H4 (cell line): Measurements from ENCODE around the gene GFRA1. TPM values are rescaled to one million over a fixed set of nuclear protein-coding genes. Genes with fewer than 3 reads are reported as not detected.

Experiments used
- DNase-seq: peaks from one replicate; pipeline ENCODE4 v3.0.0-alpha.2; 2015; ENCODE audit warnings: low spot score
- total RNA-seq: library from RNA; depleted of rRNA; stranded (reverse); fragments of >200 nt; shearing (Covaris generic); gene quantifications from 2 replicates; pipeline ENCODE4 v1.2.3, GENCODE V29; 2014

Gene GFRA1
- total RNA-seq, 1 experiment from 2014 or later: 2.6 TPM

GRCh38 chr10:116105264-116105663 lies 167.7 kb downstream of the GFRA1 start:
- no peak for DNase-seq

- no peak for DNase-seq
Observed at GRCh38 chr10:116104210-116104932, 168.6 kb downstream of the GFRA1 start.

GRCh38 chr10:116103668-116104067 lies 169.3 kb downstream of the GFRA1 start:
- DNase-seq: no peak

GRCh38 chr10:116101616-116102315 lies 171.2 kb downstream of the GFRA1 start:
- no peak for DNase-seq

GRCh38 chr10:116100984-116101383 lies 172.0 kb downstream of the GFRA1 start:
- DNase-seq: no peak

GRCh38 chr10:116099023-116099420 lies 174.0 kb downstream of the GFRA1 start:
- no peak for DNase-seq

- no peak for DNase-seq
Observed at GRCh38 chr10:116098411-116099022, 174.5 kb downstream of the GFRA1 start.

GRCh38 chr10:116097239-116097784 lies 175.7 kb downstream of the GFRA1 start:
- DNase-seq: no peak

GRCh38 chr10:116096526-116096925 lies 176.5 kb downstream of the GFRA1 start:
- DNase-seq: no peak

- no peak for DNase-seq
Observed at GRCh38 chr10:116094356-116094755, 178.7 kb downstream of the GFRA1 start.

- DNase-seq: no peak
Observed at GRCh38 chr10:116093031-116093430, 180.0 kb downstream of the GFRA1 start.

GRCh38 chr10:116088985-116089384 lies 184.0 kb downstream of the GFRA1 start:
- no peak for DNase-seq

GRCh38 chr10:116085323-116085722 lies 187.7 kb downstream of the GFRA1 start:
- DNase-seq: no peak

GRCh38 chr10:116084161-116084560 lies 188.8 kb downstream of the GFRA1 start:
- DNase-seq: peak; percentile 80

- DNase-seq: no peak
Observed at GRCh38 chr10:116083226-116083762, 189.7 kb downstream of the GFRA1 start.

- no peak for DNase-seq
Observed at GRCh38 chr10:116082762-116083161, 190.2 kb downstream of the GFRA1 start.

- no peak for DNase-seq
Observed at GRCh38 chr10:116082206-116082605, 190.8 kb downstream of the GFRA1 start.

- DNase-seq: no peak
Observed at GRCh38 chr10:116080553-116080952, 192.5 kb downstream of the GFRA1 start.

GRCh38 chr10:116079355-116079754 lies 193.7 kb downstream of the GFRA1 start:
- DNase-seq: no peak

GRCh38 chr10:116076621-116077020 lies 196.4 kb downstream of the GFRA1 start:
- no peak for DNase-seq

GRCh38 chr10:116073510-116073909 lies 199.5 kb downstream of the GFRA1 start:
- no peak for DNase-seq

GRCh38 chr10:116073001-116073400 lies 200.0 kb downstream of the GFRA1 start:
- DNase-seq: no peak
